HG02943 (cell line): Measurements from ENCODE around the gene RTL1.

Experiments used
- ATAC-seq: cut with Tn5 transposase; IDR thresholded peaks from one replicate; pipeline ENCODE4 v1.9.1; 2021; ENCODE audit warnings: mild to moderate bottlenecking, low read depth, moderate library complexity; ENCODE audit not compliant: unreplicated experiment

Gene RTL1

DNA sequence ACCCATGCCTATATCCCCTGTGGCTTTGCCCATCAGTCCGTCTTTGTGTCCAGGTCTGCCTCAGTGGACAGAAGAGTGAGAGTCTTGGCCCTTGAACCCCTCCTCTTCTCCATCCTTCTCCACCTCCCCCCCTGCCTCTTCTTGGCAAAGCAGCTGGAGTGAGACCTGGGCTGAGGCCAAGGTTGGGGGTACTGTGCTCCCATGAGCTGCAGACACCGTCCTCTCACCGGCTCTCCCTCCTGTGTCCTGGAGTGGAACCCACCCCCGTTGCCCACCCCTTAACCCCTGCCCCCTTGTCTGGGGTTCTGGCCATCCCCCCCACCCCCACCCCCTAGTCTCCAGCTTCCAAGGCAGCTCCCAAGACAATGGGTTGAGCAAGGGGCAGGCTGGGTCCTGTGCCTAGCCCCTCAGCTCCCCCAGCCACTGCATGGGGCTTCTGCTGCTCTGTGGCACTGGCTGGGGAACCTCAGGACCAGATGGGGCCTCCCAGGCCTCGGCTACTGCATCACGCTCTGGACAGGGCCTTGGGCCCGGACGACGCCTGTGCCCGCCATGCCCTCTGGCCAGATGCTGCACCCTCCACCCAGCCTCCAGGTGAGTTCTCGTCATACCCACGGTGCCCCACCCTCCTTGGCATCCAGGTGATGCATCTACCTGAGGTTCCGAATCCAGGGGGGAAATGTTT lies 35.7 kb downstream of the RTL1 start:
- no peak for ATAC-seq

DNA sequence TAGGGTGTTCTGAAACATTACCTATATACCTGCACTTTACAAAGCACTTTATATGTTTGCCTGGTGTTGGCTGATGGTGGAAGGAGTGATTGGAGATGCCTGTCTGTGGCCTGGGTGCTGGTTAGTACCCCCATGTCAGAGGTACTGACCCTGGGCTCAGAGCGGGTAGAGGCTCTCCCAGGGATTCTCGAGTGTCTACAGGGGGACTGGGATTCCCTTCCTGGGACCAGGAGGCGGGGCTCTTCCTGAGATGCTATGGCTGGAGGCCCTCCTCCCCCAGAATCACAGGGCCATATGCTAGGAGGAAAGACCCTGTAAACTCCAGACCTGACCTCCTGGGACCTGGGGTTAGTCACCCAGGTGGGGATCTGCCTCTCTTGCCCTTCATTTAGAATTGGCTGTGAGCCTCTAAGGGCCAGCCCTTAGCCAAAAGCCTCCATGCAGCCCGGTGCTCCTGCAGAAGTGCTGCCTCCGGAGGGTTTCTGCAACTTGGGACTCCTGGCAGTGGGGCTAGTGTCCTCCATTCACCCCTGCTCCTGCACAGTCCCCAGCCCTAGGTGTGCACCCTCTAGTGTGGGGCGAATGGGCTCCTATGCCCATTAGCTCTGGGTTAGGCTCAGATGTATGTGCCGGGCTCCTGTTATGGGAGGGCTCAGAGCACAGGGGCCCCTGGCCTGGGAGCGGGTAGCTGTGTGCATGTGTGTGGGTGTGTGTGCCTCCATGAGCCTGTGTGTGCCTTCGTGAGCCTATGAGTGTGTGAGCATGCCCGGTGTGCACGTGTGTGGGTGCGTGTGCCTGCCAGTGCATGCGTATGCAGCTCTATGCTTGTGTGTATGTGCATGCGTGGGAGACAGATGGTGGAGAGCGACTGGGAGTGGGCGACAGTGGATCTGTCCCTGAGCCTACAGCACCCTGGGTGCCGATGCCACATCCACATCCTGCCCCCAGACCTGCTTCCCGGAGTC lies 36.6 kb downstream of the RTL1 start:
- no peak for ATAC-seq

DNA sequence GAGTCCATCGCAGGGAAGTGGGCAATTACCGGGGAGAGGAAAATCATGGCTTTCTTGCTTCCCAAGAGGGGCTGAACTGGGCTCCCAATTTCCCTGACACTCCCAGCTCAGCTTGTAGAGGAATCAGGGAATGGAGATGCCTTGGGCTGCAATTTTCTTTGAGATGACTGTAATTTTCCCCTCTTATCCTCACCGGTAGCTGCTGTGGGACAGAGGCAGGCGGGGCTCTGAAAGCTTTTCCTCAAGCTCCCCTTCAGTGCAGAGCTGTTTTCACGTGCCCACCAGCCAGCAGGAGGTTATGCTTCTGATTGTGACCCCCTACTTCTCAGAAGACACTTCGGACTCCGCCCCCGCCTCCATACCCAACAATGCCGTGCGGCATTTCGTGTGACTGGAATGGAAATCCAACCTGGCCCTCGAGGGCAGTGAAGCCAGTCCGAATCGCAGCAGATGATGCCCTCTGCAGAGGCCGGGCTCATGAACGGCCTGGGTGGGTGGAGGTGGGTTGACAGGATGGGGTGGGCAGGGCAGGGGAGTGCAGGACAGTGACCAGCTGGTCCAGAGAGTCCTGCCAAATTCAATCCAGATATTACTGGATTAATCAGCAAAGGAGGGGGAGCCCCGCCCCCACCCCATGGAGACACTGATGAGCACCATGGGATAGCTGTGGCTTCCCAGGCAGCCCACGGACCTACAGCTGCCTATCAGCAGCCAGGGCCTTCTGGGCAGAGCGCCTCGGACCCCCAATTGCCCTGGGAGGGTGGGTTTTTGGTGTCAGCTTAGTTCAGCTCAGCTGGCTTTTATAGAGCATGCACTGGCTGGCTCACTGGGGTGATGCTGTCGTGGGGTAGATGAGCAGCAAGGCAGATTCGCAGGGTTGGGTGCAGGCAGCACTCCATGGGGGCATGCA lies 37.6 kb downstream of the RTL1 start:
- no peak for ATAC-seq

DNA sequence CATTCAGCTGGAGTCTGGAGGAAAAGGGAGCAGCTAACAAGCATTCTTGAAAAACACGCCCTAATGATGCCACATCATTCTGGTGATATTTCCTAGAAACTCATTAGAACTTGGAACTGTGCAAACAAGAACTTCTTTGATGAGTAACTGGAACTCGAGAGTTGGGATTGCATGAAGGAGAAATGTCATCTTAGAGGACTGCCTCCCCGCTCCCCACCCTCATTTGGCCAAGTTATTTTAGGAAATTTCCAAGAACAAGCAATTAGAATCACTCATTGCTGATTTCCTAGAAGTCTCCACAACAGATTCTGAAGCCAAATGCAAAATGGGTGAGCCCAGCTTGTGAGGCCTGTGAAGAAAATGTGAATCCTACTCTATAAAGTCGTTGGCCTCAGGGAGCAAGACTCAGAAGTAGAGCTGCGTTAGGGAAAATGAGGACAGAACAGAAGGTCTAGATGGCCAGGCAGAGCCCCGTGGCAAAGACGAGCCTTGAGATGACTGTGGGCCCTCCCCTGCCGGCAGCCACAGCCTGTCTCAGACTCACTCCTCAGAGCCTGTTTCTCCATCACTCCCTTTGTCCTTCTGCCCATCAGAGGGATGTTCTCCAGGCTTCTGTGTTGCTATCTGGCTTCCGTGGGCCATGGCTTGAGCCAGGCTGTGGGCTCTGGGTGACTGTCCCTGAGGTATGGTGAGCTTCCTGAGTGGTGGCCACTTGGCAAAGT lies 38.4 kb downstream of the RTL1 start:
- no peak for ATAC-seq

DNA sequence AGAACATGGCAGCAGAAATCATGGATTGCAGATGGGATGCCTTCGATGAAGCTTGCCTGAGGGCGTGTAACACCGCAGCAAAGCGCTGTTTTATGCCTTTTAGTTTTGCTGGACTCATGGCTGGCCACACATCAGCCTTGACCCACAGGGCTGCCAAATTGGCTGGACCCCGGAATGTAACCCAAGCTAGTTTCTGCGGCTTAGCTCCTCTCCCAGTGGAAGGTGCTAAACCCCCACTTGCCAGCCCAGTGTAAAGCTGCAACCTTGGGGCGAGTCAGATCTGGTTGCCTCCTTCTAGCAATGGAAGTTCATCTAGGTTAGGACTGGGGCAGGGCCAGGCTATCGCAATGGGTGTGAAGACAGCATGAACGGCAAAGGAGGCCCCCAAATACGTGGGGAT lies 39.3 kb downstream of the RTL1 start:
- ATAC-seq: no peak

DNA sequence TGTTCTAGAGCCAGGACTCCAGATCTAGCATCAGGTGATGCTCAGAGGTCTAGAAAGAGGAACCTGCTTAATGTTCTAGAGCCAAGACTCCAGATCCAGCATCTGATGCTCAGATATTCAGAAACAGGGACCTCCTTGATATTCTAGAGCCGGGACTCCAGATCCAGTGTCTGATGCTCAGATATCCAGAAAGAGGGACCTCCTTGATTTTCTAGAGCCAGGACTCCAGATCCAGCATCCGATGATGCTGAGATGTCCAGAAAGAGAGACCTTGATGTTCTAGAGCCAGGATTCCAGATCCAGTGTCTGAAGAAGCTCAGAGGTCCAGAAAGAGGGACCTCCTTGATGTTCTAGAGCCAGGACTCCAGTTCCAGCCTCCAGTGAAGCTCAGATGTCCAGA lies 40.7 kb downstream of the RTL1 start:
- ATAC-seq: no peak

DNA sequence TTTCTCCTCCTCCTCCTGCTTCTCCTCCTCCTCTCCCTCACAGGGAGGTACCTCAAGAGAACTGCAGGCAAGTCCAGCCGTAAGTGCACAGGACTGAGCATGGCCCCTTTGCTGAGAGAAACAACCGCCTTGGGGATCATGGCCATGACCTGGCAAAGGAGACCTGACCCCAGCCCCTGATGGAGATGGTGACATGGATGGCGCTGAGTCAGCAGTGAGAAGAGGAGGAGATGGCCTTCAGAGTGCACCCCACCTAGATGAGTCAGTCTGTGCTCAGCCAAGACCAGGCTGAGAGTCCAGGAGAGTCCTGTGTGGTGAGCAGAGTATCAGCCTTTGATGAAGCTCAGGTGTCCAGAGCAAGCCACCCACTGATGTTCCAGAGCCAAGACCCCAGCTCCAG lies 41.2 kb downstream of the RTL1 start:
- ATAC-seq: no peak

DNA sequence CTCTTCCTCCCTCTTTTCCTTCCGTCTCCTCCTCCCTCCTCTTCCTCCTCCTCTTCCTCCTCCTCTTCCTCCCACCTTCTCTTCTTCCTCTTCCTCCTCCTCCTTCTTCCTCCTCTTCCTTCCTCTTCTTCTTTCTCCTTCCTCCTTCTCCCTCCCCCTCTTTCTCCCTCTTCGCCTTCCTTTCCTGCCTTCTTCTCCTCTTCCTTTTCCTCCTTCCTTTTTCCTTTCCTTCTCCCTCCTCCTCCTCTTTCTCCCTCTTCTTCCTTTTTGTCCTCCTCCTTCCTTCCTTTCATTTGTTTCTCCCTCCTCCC lies 41.6 kb downstream of the RTL1 start:
- ATAC-seq: no peak

DNA sequence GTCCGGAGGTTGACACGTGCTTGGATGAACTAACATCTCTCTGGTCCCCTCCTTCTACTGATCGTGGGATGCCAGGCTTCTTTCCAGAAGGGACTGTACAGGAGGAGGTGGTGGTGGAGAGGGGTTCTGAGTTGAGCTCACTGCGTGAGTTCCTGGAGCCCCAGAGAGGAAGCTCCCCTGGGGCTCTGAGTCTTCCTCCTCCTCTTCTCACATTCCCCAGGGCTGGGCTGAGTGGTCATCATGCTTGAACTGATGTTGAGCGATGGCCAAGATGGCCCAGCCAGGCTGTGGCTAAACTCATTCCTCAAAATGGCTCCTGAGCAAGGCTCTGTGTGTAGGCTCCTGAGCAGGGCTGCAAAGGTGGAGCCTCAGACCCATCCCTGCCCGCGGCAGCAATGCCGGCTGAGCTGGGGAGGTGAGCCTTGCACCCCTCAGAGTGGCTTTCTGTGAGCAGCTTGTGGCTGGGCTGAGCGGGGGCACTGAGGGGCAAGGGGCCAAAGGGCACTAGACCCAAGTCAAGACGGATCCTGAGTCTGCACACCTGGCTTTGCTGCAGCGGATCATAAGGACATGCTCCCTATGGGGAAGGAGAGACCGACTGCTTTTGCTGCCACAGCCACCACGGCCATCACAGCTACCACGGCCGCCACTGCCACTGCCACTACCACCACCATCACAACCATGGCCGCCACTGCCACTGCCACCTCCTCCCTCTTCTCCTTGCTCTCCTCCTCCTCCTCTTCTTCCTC lies 42.2 kb downstream of the RTL1 start:
- ATAC-seq: no peak

DNA sequence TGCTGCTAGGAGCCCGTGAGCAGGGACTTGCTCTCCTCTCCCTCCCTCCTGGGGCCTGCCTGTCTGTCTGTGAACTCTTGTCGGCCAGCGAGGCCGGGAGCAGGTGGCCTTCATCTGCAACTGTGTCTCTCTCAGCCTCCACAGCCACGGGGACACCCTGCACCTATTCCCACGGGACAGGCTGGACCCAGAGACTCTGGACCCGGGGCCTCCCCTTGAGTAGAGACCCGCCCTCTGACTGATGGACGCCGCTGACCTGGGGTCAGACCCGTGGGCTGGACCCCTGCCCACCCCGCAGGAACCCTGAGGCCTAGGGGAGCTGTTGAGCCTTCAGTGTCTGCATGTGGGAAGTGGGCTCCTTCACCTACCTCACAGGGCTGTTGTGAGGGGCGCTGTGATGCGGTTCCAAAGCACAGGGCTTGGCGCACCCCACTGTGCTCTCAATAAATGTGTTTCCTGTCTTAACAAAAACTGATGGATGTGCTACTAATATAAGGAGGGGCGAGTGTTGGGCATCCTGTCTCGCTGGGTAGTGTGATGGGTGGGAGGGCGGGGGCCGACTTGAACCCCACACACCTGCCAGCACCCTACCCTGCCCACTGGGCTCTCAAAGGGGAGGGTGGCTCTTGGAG lies 42.9 kb downstream of the RTL1 start:
- ATAC-seq: no peak

DNA sequence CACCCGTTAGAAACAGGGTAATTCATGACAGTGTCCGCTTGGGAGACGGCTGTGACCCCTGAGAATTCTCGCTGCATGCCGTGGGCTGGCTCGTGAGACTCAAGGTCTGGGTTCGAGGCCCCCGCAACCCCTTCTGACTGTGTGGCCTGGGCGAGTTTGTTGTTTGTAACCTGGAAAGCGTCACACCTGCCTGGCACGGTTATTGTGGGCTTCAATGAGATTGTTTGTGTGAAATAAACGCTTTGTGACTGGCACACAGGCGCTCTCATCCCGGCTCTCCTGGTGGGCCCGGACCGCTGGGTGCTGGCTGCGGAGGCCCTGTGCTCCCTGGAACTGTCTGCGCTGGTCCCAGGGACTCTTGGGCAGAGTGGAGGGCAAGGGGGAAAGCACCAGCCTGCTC lies 43.7 kb downstream of the RTL1 start:
- no peak for ATAC-seq

DNA sequence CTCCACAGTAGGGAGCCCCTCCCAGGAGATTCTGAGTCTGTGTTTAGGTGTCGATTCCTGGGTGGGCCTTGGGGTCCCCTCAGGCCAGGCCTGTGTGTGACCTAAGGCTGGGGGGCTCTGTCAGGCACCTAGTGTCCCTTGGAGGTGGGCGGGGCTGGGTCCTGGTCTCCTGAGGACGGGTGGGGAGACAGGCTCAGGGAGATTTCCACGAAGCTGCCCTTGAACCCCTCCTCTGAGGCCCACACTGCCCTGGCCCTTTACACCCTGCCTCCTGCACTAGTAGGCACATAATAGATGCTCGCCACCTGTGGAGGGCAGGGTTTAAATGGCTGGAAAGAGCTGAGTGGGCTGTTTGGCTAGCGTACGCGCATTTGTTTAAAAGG lies 44.7 kb downstream of the RTL1 start:
- ATAC-seq: no peak

DNA sequence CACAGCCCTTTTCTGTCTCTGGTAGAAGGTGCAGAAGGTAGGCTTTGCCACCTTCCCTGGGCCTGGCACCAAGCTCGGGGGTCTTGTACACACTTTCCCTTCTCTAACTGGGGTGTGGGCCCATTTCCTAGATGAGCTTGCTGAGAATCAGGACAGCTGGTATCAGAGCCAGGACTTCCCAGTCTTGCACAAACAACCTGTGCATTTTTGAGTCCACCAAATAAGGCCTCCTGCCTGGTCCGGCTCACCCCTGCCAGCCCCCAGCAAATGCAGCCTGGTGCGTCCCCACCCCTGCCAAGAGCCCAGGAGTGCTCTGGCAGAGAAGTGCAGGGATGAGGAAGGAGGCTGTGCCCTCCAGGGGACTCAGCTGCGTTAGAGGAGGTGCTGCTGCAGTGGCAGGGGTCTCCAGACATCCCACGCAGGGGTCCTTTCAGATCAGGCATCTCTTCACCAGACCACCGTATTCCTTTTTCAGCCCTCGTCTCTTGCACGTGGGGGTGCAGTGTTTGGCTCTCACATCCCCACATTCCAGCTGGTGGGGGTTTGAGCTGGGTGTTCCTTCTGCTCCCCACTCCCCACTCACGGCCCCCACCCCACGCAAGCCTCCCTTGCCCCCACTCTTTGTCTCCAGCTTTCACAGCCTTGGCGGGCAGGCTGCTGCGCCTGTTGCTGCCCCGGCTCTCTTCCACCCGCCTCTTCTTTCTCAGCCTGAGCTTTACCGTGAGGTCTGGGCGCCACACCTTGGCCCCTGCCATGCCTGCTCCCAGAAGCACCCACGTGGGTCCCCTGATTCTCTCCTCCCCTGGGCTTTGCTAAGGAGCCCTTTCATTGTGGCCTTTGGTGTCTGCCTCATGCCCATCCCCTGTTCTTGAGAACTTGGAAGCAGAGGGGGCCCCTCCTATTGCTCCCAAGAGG lies 45.3 kb downstream of the RTL1 start:
- ATAC-seq: no peak

DNA sequence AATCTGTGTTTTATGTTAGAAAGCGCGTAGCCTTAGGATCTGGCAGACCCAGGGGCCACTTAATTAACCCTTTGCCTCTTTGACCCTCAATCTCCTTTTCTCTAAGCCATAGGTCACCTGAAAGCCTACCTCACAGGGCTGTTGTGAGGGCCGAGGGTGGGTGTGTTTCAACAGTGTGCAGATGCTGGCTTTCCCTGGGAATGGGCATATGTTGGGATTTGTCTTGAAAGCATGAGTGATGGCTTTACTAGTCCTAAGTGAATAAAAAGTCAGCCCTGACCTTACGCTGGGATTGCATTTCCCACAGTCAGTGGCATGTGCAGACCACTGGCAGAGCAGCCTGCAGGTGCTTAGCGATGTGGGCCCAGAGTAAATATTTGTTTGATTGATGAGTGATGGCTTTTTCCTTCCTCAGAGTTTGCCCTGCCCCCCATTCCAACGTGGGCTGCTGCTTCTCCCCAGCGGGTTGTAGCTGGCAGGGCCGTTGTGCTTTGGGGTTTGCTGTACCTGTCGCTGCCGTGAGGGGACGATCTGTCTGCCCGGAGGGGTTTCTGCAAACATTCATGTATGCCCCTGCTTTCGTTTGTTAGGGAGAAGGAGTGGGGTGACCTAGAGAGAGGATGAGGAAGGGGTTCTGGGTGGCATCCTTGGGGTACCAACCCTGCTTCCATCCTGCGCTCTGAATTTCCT lies 46.1 kb downstream of the RTL1 start:
- no peak for ATAC-seq

DNA sequence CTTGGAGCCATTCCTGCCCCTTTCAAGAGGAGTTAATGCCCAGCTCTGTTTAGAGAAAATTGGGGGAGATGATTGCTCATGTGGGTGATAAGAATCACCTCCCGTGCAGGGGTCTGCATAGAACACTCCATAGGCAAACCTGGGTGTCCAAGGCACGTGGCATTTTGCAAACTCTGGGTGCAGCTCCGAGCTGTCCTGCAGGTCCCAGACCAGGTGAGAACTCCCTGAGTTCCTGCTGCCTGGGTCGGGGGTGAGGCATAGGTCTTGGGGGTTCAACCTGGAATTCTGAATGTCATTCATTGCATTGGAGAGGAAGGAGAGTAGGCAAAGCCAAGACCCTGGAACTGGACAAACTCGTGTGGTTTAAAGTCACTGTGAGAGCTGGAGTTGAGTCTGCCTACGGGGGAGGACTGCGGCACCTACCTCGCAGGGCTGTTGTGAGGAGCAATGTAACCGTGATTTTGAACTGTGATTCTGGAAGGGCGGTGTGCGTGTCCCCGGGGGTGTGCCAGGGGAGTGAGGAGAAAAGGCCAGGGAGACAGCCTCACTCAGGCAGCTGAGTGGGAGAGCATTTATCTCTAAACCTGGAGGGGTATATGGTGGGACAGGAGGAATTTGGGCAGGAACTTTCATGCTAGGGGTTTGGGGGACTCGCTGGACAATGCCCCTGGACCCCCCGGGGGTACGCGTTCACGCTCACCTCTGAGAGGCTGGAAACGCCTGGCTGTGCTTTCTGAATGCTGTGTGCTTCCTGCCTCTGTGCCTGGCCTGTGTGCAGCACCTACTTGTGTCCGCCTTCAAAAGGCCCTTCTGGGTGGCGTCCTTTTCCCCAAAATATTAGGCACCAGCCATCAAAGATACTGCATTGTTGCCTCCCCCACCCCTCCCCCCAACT lies 47.2 kb downstream of the RTL1 start:
- no peak for ATAC-seq

DNA sequence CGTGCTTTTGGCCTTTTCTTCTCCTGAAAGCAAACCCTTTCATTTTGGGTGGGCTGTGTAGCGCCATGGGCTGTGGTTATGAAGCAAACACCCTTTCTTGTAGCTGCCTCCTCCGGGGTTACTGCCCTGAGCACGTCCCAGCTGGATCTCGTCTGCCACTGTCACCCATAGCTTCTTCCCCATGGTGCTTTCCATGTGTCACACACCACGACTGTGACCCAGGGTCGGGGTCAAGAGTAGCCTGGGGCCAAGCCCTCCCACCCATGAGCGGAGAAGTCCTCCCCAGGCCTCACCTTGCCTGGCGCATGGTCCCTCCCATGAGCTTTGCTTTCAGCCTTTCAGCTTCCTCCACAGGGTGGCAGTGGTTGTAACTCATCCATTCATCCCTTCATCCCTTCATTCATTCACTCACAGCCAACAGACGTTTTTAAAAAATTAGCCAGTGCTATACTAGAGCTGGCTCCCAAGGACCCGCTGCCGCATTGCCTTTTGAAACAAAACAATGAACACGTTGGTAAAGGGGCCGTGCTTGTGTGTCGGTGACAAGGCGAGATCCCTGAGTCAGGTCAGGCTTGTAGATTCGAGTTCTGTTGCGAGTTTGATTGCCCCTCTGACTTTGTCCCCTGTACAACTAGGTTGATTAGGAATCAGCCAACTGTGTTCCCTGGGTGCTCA lies 48.1 kb downstream of the RTL1 start:
- no peak for ATAC-seq
